ENCODE results near the gene PPFIA2.

PPFIA2 gene

DNA sequence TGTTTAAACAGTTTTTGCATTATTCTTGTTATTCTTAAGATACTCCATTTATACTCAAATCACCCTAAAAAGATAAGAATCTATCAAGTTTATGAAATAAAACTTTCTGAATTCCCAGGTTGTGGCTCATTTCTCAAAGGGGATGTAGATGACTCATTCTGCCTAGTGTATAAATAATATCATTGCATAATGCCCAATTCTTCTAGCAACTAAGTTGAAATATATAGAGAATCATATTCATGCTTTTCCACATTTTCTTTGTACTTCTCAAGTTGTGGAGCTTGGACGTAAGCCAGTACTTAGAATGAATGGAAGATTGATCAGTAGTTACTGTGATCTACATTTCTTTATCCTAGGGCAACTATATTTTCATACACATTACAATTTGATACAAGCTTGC, 201.1 kb downstream of the PPFIA2 start:
- DNase-seq (ENCODE audit: low read depth in 2 of 2, low spot score in 1 of 2) = no peak

DNA sequence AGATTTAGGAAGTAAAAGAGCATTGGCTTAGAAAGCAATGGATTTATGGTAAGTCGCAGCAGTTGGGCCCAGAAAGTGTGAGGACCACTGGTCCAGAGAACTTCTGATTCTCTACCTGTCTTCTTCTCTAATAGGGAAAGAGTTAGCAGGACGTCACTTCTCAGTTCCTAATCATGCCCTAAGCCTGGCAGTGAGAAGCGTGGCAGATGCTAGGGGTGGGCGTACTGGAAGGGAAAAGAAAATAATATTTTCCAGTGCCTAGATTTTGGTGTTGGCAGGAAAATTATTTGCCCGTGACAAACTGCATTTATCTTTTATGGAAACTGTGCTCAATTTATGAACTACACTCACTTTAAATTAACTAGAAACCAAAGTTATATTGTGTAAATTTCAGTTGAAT, 212.3 kb downstream of the PPFIA2 start:
- DNase-seq (ENCODE audit: low read depth in 2 of 2, low spot score in 1 of 2) = no peak

DNA sequence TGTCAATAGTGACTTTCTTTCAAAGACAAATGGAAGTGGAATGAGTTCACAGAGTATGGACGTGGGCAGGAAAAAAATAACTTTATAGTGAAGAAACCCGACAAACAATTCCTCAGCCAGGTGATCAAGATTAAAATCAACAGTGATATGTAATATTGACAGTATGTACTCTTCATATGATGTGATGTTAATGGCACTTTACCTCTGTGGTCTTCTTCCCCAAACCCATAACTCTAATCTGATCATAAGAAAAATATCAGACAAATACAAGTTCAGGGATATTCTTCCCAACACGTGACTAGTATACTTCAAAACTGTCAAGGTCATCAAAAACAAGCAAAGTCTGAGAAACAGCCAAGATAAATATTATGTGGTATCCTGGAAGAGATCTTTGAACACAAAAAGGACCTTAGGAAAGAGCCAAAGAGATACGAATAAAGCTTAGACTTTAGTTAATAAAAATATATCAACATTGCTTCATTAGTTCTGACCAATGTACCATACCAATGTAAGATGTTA, 215.5 kb downstream of the PPFIA2 start:
- DNase-seq (ENCODE audit: low read depth in 2 of 2, low spot score in 1 of 2) = no peak

DNA sequence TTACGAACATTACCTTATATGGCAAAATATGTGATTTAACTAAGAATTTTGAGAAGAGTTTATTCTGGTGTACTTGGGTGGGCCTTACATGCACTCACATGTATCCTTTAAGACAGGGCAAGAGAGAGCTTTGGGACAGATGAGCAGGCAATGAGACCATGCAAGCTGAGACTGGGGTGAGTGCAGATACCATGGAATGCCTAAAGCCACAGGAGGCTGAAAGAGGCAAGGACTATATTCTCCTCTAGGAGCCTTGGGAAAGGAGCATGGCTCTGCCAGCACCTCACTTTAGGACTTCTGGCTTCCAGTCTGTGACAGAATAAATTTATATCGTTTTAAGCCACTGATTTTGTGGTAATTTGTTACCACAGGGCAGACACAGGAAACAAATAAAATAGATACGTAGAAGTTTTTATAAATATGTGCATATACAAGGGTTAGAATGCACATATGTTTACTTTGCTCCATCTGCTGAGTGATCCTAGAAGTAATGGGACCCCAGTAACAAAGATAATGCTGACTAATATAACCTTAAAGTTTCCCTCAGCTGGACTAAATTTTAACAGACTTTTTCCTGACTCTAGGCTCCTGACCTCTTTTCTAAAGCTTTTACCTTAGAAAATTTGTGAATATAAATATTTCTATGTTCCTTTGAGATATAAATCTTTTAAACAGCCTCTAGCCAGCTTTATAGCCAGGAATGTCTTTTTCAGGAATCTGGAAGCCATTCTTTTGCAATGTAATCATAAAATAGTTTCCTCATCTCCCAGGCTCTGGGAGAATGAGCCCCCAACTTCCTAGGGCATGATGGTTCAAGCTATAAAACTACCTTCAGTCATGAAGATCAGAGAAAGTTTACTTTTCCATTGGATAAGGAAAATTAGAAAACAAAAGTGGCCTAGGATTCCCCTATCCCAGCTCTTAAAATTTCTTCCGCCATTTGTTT, 216.8 kb downstream of the PPFIA2 start:
- no peak for DNase-seq (ENCODE audit: low read depth in 2 of 2, low spot score in 1 of 2)

DNA sequence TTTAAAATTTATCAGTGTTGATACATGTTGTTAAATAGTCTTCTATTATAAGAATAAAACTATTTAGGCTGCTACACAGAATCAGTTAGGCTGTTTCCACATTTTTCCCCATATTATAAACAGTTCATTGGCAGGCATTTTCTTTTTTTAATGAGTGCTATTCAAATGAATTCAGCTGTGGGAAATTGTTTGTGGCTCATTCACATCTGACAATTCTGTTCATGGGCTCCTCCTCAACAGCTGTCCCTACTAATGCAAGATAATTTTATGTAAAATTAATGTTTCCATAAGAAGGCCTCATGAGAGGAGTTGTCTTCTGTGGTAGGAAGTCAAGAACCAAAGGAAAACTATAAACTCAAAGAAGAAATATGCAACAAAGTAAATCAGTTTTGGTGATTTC, 218.0 kb downstream of the PPFIA2 start:
- no peak for DNase-seq (ENCODE audit: low read depth in 2 of 2, low spot score in 1 of 2)

DNA sequence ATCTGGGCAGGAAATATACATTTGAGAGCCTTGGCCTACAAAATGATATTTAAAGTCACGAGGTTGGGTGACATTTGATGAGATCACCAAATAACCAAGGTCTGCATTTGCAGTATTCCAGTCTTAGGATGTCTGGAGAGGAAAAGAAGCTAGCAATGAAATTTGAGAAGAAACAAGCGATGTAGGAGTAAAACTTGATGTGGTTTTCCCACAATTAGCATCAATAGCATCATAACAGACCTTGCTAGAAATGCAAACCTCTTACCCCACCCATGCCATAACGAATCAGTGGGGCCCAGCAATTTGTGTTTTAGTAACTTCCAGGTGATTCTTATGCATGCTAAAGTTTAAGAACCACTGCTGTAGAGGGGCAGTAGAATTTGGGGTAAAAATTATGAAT, 219.9 kb downstream of the PPFIA2 start:
- no peak for DNase-seq (ENCODE audit: low read depth in 2 of 2, low spot score in 1 of 2)

DNA sequence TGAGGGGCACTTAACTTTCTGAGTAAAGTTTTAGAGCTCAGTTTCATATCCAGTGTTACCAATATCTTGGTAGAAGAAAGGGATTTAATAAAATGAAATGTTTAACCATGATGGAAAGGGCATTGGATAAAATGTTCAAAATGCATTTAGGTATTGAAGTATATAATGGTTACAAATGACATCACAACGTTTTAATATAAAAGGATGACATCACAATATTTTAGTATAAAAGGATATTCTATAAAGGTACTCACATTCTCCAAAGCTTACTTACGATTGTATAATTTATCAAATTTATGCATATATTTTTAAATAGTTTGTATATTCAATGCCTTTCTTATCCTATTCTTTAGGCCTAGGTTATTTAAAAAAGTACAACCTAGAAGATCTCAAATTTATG, 226.1 kb downstream of the PPFIA2 start:
- DNase-seq (ENCODE audit: low read depth in 2 of 2, low spot score in 1 of 2) = no peak

DNA sequence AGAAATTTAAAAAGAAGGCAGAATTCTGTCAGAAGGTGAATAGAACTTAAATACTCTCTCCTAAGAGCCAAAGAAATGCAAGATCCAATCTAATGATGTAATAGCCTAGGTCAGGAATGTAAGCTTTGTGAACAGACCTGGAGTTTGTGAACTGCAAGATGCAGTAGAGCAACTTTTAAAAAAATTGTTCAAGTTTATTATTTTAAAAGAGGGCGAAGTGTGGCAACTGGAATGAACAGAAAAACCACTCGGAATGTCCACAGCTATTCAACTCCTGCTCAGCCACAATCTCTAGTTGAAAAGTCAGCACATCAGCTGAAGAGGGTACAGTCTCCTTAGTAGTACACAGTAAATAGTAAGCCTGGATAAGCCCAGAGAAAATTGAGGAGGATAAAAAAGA, 228.8 kb downstream of the PPFIA2 start:
- DNase-seq (ENCODE audit: low read depth in 2 of 2, low spot score in 1 of 2) = no peak

DNA sequence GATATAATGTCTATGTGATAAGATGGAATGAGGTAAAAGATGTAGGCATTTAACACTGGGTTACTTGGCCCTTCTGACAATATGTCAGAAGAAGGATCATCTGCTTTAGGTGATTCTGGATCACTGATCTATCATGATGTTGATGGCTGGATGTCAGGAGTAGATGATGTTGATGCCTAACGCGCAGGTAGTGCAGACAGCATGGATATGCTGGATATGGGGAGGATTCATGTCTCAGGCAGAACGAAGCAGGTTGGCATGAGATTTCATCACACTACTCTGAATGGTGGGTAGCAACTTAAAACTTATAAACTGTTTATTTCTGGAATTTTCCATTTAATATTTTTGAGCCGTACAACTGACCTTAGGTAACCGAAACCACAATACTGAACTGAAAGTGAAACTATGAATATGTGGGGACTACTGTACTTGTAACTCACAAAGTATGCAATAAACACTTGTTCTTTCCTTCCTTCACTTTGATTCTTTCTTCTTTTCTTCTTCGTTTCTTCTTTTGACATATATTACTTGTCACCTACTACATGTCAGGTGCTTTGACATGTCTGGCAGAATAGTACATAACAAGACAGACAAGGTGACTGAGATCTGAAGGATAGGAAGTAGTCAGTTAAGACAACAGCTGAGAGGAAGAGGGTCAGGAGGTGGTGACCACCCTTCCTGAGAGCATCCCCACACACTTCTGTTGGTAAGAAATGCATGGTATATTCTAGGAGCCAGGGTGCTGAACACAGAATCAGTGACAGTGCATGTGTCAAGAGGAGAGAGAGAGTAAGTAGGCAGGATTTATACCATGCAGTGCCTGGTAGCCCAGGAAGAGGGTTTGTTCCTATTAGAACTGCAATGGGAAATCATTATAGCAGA, 238.8 kb downstream of the PPFIA2 start:
- no peak for DNase-seq (ENCODE audit: low read depth in 2 of 2, low spot score in 1 of 2)

DNA sequence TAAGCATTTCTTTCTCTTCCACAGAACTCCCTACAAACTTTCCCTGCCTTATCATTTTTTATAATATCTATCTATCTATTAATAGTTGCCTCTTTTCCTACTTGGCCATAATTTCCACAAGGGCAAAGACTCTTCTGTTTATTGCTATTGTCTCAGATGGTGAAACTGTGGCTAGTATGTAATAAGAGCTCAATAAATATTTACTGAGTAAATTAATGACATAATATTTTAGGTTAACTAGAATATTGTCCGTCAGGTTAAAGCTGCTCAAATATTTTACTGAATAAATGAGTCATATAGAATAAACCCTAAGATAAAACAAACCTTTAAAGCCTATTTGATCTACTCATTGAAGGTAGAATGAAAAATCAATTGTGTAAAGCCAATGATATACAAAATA, 240.5 kb downstream of the PPFIA2 start:
- no peak for DNase-seq (ENCODE audit: low read depth in 2 of 2, low spot score in 1 of 2)

DNA sequence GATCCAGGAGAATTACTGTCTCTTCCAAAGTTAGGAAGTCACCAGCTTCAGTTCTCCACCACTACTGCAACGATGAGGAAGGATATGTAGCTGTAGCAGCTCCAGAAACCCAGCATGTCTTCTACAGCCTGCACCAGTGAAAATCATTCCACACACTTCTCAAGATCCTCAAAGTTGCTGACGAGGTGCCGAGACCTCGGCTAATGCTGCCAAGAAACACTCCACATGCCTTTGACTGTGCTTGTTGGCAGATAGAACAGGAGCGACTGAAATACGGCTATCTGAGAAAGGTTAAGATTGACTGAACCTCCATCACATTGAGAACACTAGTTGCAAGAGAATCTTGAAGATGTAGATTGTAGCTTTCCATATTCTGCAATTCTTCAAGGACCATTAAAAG, 241.9 kb downstream of the PPFIA2 start:
- DNase-seq (ENCODE audit: low read depth in 2 of 2, low spot score in 1 of 2) = no peak

DNA sequence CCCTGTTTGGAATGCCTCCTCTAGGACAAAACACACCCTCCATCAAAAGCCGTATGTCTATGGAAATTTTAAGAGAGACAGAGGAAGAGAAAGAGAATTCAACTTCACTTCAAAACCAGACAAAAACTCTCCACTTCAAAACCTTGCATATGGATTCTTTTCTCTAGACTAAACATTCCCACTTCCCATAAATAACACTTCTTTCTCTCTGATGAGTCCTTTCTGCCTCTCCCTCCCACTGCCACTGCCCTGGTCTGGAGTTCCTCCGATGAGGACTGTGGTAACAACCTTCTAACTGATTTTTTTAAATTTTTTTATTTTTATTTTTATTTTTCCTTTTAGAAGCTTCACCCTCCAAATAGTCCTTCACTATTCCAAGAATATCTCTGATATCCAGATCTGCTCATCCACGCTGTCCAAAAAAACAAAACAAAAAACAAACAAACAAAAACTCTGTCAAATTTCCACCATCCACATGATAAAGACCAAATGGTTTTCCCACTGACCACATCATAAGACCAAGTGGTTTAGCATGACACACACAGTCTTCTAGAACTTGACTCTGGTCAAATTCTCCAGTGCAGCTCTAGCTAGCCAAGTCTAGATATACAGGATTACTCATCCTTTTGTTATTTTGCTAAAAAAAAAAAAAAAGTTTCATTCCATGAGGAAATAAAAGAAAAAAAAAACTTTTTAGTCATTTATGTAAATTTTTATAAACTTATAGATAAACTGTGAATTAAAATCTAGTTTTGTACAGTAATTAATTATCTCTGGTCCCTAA, 256.0 kb downstream of the PPFIA2 start:
- DNase-seq (ENCODE audit: low read depth in 2 of 2, low spot score in 1 of 2) = no peak

DNA sequence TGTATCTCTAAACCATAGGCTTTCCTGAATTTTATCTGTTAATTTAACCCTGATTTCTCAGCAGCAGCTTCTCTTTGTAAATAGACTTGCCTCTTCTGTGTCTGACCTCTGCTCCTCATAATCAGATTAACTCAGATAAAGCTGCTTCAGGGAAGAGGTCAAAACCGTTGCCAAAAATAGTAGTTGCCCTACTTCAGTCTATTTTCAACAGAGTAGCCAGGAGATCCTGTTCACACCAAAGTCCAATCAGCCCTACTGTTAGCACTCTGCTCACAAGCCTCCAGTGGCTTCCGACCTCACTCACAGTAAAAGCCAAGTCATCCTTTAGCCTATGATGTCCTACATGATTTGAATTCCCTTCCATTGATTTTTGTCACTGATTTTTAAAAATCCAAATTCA, 258.4 kb downstream of the PPFIA2 start:
- DNase-seq (ENCODE audit: low read depth in 2 of 2, low spot score in 1 of 2) = no peak

DNA sequence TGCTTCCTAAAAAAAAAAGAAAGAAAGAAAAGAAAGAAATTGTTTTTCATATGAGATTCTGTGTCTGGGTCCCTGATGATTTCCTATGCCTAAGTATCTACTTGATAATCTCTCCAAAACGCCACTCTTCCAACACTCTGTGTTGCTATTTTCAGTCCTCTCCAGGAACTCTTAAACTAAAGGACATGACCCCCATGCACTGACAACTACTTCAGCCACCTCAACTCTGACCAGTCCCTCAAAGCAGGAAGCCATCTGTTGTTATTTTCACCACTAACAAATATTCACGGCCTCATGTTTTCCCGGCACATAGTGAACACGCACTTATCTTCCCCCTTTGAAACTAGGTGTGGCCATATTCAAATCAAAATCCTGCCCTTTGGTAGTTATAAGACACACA, 259.3 kb downstream of the PPFIA2 start:
- no peak for DNase-seq (ENCODE audit: low read depth in 2 of 2, low spot score in 1 of 2)

DNA sequence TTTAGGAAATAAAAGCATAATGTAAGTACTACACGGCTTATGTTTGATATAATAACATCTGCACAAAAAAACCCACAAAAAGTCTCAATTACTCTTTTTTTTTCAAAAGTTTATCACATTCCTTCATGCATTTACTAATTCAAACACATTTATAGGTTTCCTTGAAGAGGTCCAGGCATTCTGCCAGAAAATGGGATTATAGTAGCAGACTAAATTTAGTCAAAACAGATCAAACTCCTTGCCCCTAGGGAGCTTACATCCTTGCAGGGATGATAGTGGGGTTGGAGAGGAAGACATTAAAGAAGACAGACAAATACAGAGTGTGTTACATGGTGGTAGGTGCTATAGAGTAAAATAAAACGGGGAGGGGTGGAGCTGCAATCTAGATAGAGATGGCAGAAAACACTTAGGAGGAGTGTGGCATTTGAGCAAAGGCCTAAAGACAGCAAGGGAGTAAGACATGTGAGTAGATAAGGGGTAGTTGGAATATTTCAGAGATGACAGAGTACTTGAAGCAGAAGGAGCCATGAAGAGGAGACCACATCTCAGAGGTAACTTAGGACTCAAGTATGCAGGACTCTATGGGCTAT, 266.9 kb downstream of the PPFIA2 start:
- no peak for DNase-seq (ENCODE audit: low read depth in 2 of 2, low spot score in 1 of 2)

DNA sequence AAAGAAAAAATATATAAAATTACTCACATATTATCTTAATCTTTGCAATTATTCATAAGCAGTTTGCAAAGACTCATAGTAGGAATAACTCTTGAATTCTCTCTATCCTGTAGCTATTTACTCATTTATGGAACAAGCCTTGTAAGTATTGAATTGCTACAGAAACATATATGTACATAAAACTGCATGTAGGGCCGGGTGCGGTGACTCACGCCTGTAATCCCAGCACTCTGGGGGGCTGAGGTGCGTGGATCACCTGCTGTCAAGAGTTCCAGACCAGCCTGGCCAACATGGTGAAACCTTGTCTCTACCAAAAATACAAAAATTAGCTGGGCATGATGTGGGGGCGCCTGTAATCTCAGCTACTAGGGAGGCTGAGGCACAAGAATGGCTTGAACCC, 286.2 kb downstream of the PPFIA2 start:
- no peak for DNase-seq (ENCODE audit: low read depth in 2 of 2, low spot score in 1 of 2)

DNA sequence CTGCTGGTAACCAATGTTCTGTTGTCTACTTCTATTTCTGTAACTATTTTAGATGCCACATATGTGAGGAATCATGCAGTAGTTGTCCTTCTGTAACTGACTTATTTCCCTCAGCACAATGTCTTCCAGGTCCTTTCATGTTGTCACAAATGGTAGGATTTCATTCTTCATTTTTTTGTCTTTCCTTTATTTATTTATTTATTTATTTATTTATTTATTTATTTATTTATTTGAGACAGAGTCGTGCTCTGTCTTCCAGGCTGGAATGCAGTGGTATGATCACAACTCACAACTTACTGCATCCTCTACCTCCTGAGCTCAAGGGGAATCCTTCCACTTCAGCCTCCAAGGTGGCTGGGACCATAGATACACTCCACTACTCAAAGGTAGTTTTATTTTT, 288.2 kb downstream of the PPFIA2 start:
- DNase-seq (ENCODE audit: low read depth in 2 of 2, low spot score in 1 of 2) = no peak

DNA sequence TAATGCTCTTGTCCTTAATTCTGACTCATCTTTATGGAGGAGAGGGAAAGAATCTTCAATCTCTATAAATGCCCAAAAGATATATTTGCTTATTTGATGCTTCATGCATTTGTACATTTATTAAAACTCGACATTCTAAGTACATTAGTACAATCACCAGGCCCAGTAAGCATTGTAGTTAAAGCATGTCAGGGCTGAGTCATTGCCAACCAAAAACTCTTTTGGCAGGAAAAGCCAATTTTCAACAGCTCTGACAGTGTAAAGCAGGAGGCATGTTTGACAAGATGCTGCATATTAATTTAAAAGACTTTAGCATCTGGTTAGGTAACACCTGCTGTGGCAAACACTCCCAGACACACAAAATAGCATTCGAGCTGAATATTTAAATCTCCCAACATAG, 290.9 kb downstream of the PPFIA2 start:
- no peak for DNase-seq (ENCODE audit: low read depth in 2 of 2, low spot score in 1 of 2)

DNA sequence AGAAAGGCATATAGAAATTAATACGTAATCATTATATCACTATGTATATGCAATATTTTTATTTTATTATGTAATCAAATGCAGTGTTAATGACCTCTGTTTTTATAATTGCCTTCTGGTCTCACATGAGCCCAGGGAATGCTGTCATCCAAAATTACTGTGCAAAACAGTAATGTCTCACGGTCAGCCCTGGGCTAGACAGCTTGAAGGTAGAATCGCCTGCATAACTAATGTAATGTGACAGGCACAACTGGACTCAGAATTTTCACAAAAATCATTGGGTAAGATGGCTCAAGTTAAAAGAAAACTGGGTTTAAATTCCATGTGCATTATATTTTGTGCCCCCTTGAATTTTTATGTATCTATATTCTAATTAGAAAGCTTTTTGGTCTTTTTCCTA, 293.3 kb downstream of the PPFIA2 start:
- DNase-seq (ENCODE audit: low read depth in 2 of 2, low spot score in 1 of 2) = no peak

DNA sequence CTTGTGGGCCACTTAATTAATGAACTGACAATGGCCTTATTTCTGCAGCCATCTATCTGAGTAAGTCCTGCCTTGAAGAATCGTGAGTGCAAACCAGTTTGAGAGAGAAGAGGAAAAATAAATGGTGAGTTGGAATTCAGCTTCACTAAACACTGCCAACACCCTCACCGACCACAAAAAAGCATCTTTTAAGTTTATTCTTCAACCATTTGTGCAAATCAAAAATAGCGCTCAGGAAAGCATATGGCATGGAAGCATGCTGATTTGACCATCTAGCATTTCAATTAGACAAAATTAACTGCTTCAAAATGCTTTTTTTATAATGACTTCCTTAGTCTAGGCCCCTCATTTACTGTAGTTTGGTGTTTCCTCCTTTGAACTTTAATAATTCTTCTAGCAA, 294.0 kb downstream of the PPFIA2 start:
- DNase-seq (ENCODE audit: low read depth in 2 of 2, low spot score in 1 of 2) = no peak

DNA sequence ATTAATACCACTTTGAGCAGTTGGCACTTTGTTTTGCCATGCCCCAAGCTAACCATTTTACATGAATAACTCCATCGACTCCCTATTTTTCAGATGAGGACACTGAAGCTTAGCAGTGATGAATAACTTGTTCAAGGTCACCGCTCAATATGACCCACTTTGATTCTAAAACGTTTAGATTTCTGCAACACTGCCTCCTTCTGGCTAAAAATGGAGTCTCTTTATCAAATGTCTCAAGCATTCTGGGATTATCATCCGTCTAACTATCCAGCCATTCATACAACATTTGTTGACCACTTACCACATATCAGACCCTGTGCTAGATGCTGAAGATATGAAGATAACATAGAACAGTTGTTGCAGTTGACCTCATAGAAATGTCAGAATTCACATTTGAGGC, 298.0 kb downstream of the PPFIA2 start:
- no peak for DNase-seq (ENCODE audit: low read depth in 2 of 2, low spot score in 1 of 2)

All from stimulated activated CD8-positive, alpha-beta memory T cell treated with anti-CD3 and anti-CD28 coated beads, Interleukin-4, amount 100 ng/mL, for 1 hour (primary cell).